MM.1S (cell line): ENCODE measurements around the gene EIF4EBP2.

Experiments
- CTCF ChIP-seq: fragments of 300-600 bp; sonication (generic); IDR thresholded peaks from 2 replicates; pipeline ENCODE4 v1.5.1; 2016; ENCODE audit warnings: antibody characterized with exemption, low read length, mixed read lengths
- EZH2 ChIP-seq: fragments of 300-600 bp; sonication (generic); optimal IDR thresholded peaks from 2 replicates; pipeline ENCODE3; 2017; ENCODE audit warnings: low read depth, mild to moderate bottlenecking, antibody characterized with exemption, low read length, mixed read lengths
- EZH2phosphoT487 ChIP-seq: fragments of 300-600 bp; sonication (generic); IDR thresholded peaks from 2 replicates; pipeline ENCODE4 v1.6.1; 2018; ENCODE audit warnings: antibody characterized with exemption, low read length

GRCh38 chr10:70369498-70370018 lies 34.4 kb upstream of the EIF4EBP2 start:
- TF ChIP-seq CTCF (no peak), EZH2 (no peak), EZH2phosphoT487 (no peak)
